ENCODE measurements around the gene GPR84. TPM values are rescaled to one million over a fixed set of nuclear protein-coding genes. Genes with fewer than 3 reads are reported as not detected.

The GPR84 gene
- total and polyA plus RNA-seq, 2 donors (not counting 1 experiment from before 2014, with no cell fraction given) = 0.16 TPM; not detected in 1

DNA sequence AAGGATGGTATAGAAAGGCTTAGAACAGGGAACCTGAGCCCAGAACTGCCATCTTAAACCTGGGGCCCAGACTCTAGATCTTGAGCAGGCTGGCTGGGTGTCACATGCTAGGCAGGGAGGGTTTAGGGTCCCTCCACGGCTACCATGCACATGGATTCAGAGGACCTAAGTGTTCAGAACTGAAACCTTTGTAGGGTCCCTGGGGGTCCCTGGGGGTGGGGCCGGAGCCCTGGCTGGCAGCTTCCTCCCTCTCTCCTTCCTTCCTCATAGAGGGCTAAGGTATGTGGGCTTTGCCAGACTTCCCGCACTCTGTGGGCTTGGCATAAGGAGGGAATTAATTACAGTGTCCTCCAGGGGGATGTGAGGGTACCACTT, 24.8 kb upstream of the GPR84 start:
- Histone ChIP-seq H3K9me3 (ENCODE audit: control extremely low read depth in 1 of 3, control insufficient read depth in 2 of 3, insufficient read depth in 1 of 3, low read length in 2 of 3) (no peaks in the 10 kb centered on the region), H3K4me3 (ENCODE audit: control extremely low read depth in 1 of 5, extremely low read depth in 1 of 5, insufficient read depth in 1 of 5, low read depth in 2 of 5, low read length in 4 of 5) (no peak overlapping the region), H3K4me2 (replicated peaks; ENCODE audit: low read depth, low read length, poor library complexity, severe bottlenecking) (peak overlapping the region; percentile 85), H2AFZ (ENCODE audit: insufficient read depth, low read depth, low read length, poor library complexity, severe bottlenecking) (no peak overlapping the region), H4K20me1 (ENCODE audit: control insufficient read depth, insufficient read depth, low read length, poor library complexity, severe bottlenecking) (no peaks in the 10 kb centered on the region), H3K9ac (ENCODE audit: low read length) (no peak overlapping the region), H3K4me1 (ENCODE audit: control insufficient read depth in 2 of 2, insufficient read depth in 2 of 2, low read length in 2 of 2) (peaks cover 80 to 86% of the 10 kb centered on the region in 2 donors), H3K27me3 (replicated peaks in 1 of 4; ENCODE audit: control extremely low read depth in 1 of 4, control insufficient read depth in 3 of 4, insufficient read depth in 4 of 4, low read length in 3 of 4) (no peaks in the 10 kb centered on the region), H3K36me3 (replicated peaks in 1 of 2; ENCODE audit: control extremely low read depth in 1 of 2, control insufficient read depth in 1 of 2, extremely low read depth in 1 of 2, insufficient read depth in 2 of 2, low read length in 1 of 2) (no peaks in the 10 kb centered on the region), H3K27ac (ENCODE audit: low read length in 2 of 2) (peak overlapping the region; percentile 1 to 85), H3K79me2 (ENCODE audit: control insufficient read depth, insufficient read depth, low read length) (peaks cover 6% of the 10 kb centered on the region)
- Mint-ChIP-seq H3K4me1 (peaks cover 71% of the 10 kb centered on the region), H3K27ac (peak overlapping the region; percentile 84), H3K9me3 (ENCODE audit: insufficient read depth) (no peaks in the 10 kb centered on the region), H3K27me3 (no peaks in the 10 kb centered on the region), H3K4me3 (peak overlapping the region; percentile 90)
- intact Hi-C loops (cut with micrococcal nuclease) = no loop called here
- DNase-seq (no peak), ATAC-seq (ENCODE audit: low read depth) (no peak)
- no peak for TF ChIP-seq EZH2 (IDR thresholded peaks at IDR 0.05; ENCODE audit: borderline replicate concordance, insufficient read depth, low read depth, low read length, poor library complexity, severe bottlenecking)
- TF ChIP-seq, protein P1, sequence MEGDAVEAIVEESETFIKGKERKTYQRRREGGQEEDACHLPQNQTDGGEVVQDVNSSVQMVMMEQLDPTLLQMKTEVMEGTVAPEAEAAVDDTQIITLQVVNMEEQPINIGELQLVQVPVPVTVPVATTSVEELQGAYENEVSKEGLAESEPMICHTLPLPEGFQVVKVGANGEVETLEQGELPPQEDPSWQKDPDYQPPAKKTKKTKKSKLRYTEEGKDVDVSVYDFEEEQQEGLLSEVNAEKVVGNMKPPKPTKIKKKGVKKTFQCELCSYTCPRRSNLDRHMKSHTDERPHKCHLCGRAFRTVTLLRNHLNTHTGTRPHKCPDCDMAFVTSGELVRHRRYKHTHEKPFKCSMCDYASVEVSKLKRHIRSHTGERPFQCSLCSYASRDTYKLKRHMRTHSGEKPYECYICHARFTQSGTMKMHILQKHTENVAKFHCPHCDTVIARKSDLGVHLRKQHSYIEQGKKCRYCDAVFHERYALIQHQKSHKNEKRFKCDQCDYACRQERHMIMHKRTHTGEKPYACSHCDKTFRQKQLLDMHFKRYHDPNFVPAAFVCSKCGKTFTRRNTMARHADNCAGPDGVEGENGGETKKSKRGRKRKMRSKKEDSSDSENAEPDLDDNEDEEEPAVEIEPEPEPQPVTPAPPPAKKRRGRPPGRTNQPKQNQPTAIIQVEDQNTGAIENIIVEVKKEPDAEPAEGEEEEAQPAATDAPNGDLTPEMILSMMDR (IDR thresholded peaks at IDR 0.05) = no peak
- WGBS (ENCODE audit: insufficient coverage) = 38% methylated on average over 2 of the region's 3 CpGs
- POLR2A ChIA-PET = no interaction called here
- CTCF ChIA-PET = interaction anchor here (0.6 to 1.8 kb wide), 2 partner anchors 10 to 138 kb away, joined by 8 read pairs; no protein-coding TSS in a partner anchor

DNA sequence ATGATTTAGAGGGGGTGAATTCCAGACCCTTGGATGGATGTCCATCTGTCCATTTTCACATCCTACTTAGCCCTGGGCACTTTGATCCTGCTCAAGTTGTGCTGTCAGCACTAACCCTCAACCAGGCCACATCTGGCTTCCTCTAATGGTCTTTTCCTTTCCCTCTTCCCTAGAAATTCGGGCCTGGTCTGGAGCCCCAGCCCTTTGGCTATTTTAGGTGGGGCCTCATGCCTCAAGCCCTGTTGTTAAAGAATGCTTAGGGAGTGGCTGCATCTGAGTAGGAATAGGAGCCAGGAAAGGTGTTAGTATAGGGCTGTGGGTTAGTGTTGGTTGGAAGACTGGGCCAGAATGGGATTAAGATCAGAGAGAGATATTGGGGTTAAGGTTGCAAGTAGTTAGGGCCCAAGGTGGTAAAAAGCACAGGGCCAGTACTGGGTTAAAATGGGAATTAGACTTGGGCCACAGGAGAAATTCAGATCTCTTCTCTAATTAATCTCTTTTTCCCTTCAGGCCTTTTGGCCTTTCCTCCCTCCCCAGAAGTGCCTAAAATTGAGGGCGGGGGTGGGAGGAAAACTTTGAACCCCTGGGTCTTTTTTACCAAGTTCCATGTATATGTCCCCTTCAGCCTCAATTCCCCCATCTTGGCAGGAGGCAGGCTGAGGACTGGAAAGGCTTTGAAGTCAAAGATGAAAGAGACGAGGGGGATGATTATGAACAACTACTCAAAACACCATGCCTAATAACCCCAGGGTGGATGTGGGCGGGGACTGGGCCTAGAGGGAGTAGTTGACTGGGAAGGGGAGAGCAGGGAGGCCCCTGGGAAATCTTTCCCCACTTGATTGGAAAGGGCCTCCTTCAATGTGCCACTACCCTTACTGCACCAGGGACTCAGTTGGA, 24.2 kb upstream of the GPR84 start:
- 40% methylated on average over 1 of the region's 4 CpGs for WGBS (ENCODE audit: insufficient coverage)
- no peak for DNase-seq
- Mint-ChIP-seq H3K27ac (peak overlapping the region; percentile 84), H3K4me3 (peak overlapping the region; percentile 13), H3K9me3 (ENCODE audit: insufficient read depth) (no peaks in the 10 kb centered on the region), H3K4me1 (peaks cover 70% of the 10 kb centered on the region), H3K27me3 (no peaks in the 10 kb centered on the region)
- CTCF ChIA-PET = interaction anchor here (0.6 to 2.6 kb wide), 8 partner anchors 7 to 137 kb away, joined by 3 to 8 read pairs (median 4); no protein-coding TSS in a partner anchor
- peak overlapping the region; percentile 85 for H3K4me2 ChIP-seq (replicated peaks; ENCODE audit: low read depth, low read length, poor library complexity, severe bottlenecking)
- no peaks in the 10 kb centered on the region for H3K27me3 ChIP-seq (replicated peaks in 1 of 4; ENCODE audit: control extremely low read depth in 1 of 4, control insufficient read depth in 3 of 4, insufficient read depth in 4 of 4, low read length in 3 of 4)
- H3K4me3 ChIP-seq (ENCODE audit: control extremely low read depth in 1 of 5, extremely low read depth in 1 of 5, insufficient read depth in 1 of 5, low read depth in 2 of 5, low read length in 4 of 5) = no peak overlapping the region
- H3K27ac ChIP-seq (ENCODE audit: low read length in 2 of 2) = peak overlapping the region; percentile 1 to 85
- H3K79me2 ChIP-seq (ENCODE audit: control insufficient read depth, insufficient read depth, low read length) = peaks cover 6% of the 10 kb centered on the region
- no peak overlapping the region for H2AFZ ChIP-seq (ENCODE audit: insufficient read depth, low read depth, low read length, poor library complexity, severe bottlenecking)
- POLR2A ChIA-PET = interaction anchor here (0.6 kb wide), 1 partner anchor 456 kb away, joined by 3 read pairs; no protein-coding TSS in a partner anchor
- no peaks in the 10 kb centered on the region for H3K9me3 ChIP-seq (ENCODE audit: control extremely low read depth in 1 of 3, control insufficient read depth in 2 of 3, insufficient read depth in 1 of 3, low read length in 2 of 3)
- ATAC-seq (ENCODE audit: low read depth) = no peak
- H3K4me1 ChIP-seq (ENCODE audit: control insufficient read depth in 2 of 2, insufficient read depth in 2 of 2, low read length in 2 of 2) = peaks cover 80 to 86% of the 10 kb centered on the region in 2 donors
- TF ChIP-seq, protein P1 (IDR thresholded peaks at IDR 0.05) = no peak
- no peak for TF ChIP-seq EZH2 (IDR thresholded peaks at IDR 0.05; ENCODE audit: borderline replicate concordance, insufficient read depth, low read depth, low read length, poor library complexity, severe bottlenecking)
- intact Hi-C loops (cut with micrococcal nuclease) = no loop called here
- no peaks in the 10 kb centered on the region for H3K36me3 ChIP-seq (replicated peaks in 1 of 2; ENCODE audit: control extremely low read depth in 1 of 2, control insufficient read depth in 1 of 2, extremely low read depth in 1 of 2, insufficient read depth in 2 of 2, low read length in 1 of 2)
- H4K20me1 ChIP-seq (ENCODE audit: control insufficient read depth, insufficient read depth, low read length, poor library complexity, severe bottlenecking) = no peaks in the 10 kb centered on the region
- H3K9ac ChIP-seq (ENCODE audit: low read length) = no peak overlapping the region
